WTC11 (cell line): ENCODE measurements around the gene TLE3.

Source experiments
- ATF2 ChIP-seq: sonication (generic); formaldehyde crosslinking; IDR thresholded peaks from 2 replicates; pipeline ENCODE4 v1.8.1; 2022; ENCODE audit warnings: low read depth, missing genetic modification reagents, borderline replicate concordance
- CREB1 ChIP-seq: sonication (generic); formaldehyde crosslinking; IDR thresholded peaks from 2 replicates; pipeline ENCODE4 v1.8.0; 2023; ENCODE audit warnings: mild to moderate bottlenecking, missing genetic modification reagents
- CTCF ChIP-seq: fragments of 200-600 bp; IDR thresholded peaks from 2 replicates; pipeline ENCODE4 v1.8.0; 2022; ENCODE audit warnings: antibody characterized with exemption
- FOXJ3 ChIP-seq: sonication (generic); formaldehyde crosslinking; IDR thresholded peaks from 2 replicates; pipeline ENCODE4 v1.9.0; 2021; ENCODE audit warnings: missing genetic modification reagents, mild to moderate bottlenecking, borderline replicate concordance
- IRF1 ChIP-seq: sonication (generic); formaldehyde crosslinking; IDR thresholded peaks from 2 replicates; pipeline ENCODE4 v1.8.0; 2023; ENCODE audit warnings: missing genetic modification reagents
- MAX ChIP-seq: sonication (generic); formaldehyde crosslinking; IDR thresholded peaks from 2 replicates; pipeline ENCODE4 v1.8.0; 2022; ENCODE audit warnings: mild to moderate bottlenecking, missing genetic modification reagents
- SMAD3 ChIP-seq: sonication (generic); formaldehyde crosslinking; IDR thresholded peaks from 2 replicates; pipeline ENCODE4 v1.8.0; 2022; ENCODE audit warnings: missing genetic modification reagents, mild to moderate bottlenecking, borderline replicate concordance

GRCh38 chr15:70109978-70110377 lies 12.3 kb upstream of the TLE3 start:
- no peak for TF ChIP-seq CREB1 (CRISPR knock-in tag)
- no peak for TF ChIP-seq CTCF
- TF ChIP-seq FOXJ3 = no peak
- TF ChIP-seq SMAD3 (CRISPR knock-in tag) = no peak
- no peak for TF ChIP-seq IRF1
- no peak for TF ChIP-seq MAX (CRISPR knock-in tag)
- no peak for TF ChIP-seq ATF2 (CRISPR knock-in tag)
